CD4-positive, alpha-beta T cell treated with Interleukin-6 at 100 ng/mL for 8 hours (primary cell): ENCODE results near the gene VSIR.

Source experiments
- DNase-seq: peaks from one replicate; pipeline ENCODE4 v3.0.0-alpha.2; 2020; ENCODE audit warnings: mixed read lengths, low spot score

Gene VSIR

GRCh38 chr10:71782221-71782916 lies 9.0 kb upstream of the VSIR start:
- no peak for DNase-seq

- no peak for DNase-seq
Observed at GRCh38 chr10:71780719-71781118, 7.4 kb upstream of the VSIR start.

- DNase-seq = no peak
Observed at GRCh38 chr10:71780156-71780555, 6.8 kb upstream of the VSIR start.

GRCh38 chr10:71779641-71780040 lies 6.3 kb upstream of the VSIR start:
- no peak for DNase-seq

GRCh38 chr10:71778071-71778825 lies 4.9 kb upstream of the VSIR start:
- no peak for DNase-seq

GRCh38 chr10:71777213-71777985 lies 4.1 kb upstream of the VSIR start:
- DNase-seq = no peak

GRCh38 chr10:71776481-71776925 lies 3.2 kb upstream of the VSIR start:
- DNase-seq = no peak

GRCh38 chr10:71774916-71775702 lies 1.8 kb upstream of the VSIR start:
- no peak for DNase-seq

GRCh38 chr10:71772832-71773220 lies 494 bp downstream of the VSIR start:
- DNase-seq = no peak

GRCh38 chr10:71771821-71772617 lies 1.3 kb downstream of the VSIR start:
- DNase-seq = no peak

- no peak for DNase-seq
Observed at GRCh38 chr10:71771204-71771603, 2.1 kb downstream of the VSIR start.

- no peak for DNase-seq
Observed at GRCh38 chr10:71770789-71771188, 2.5 kb downstream of the VSIR start.

- no peak for DNase-seq
Observed at GRCh38 chr10:71770255-71770654, 3.1 kb downstream of the VSIR start.

GRCh38 chr10:71769279-71769823 lies 4.0 kb downstream of the VSIR start:
- no peak for DNase-seq

- no peak for DNase-seq
Observed at GRCh38 chr10:71767420-71768035, 5.8 kb downstream of the VSIR start.

GRCh38 chr10:71766717-71767419 lies 6.5 kb downstream of the VSIR start:
- DNase-seq = no peak

- DNase-seq = no peak
Observed at GRCh38 chr10:71765906-71766716, 7.2 kb downstream of the VSIR start.

- no peak for DNase-seq
Observed at GRCh38 chr10:71765176-71765904, 8.0 kb downstream of the VSIR start.
